Middle frontal gyrus (tissue), 1 donor: Measurements from ENCODE around the gene EDIL3.
"Not testable (repeated sequence)": the region's sequence is repeated elsewhere in the genome, so short reads cannot be mapped to it uniquely, and the experiment has no call there.

Experiments used
- DNase-seq: peaks from one replicate; pipeline ENCODE4 v3.0.0-alpha.2; 2015; ENCODE audit warnings: low spot score; ENCODE audit errors: extremely low spot score

Gene EDIL3

GRCh38 chr5:84378961-84379360 lies 5.7 kb downstream of the EDIL3 start:
- DNase-seq, result no peak

GRCh38 chr5:84378420-84378819 lies 6.3 kb downstream of the EDIL3 start:
- no peak for DNase-seq

GRCh38 chr5:84376346-84376745 lies 8.3 kb downstream of the EDIL3 start:
- no peak for DNase-seq

DNA sequence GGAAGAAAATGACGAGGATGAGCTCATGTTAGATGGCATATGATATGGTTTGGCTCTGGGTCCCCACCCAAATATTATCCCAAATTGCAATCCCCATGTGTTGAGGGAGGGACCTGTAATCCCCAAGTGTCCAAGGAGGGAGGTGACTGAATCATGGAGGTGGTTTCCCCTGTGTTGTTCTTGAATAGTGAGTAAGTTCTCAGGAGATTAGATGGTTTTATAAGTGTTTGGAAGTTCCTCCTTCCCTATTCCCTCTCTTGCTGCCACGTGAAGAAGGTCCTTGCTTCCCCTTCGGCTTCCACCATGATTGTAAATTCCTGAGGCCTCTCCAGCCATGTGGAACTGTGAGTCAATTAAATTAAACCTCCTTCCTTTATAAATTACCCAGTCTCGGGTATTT lies 10.1 kb downstream of the EDIL3 start:
- no peak for DNase-seq

GRCh38 chr5:84373506-84373905 lies 11.2 kb downstream of the EDIL3 start:
- DNase-seq, result no peak

- DNase-seq, result no peak
Measured at GRCh38 chr5:84372066-84372695, 12.5 kb downstream of the EDIL3 start.

DNA sequence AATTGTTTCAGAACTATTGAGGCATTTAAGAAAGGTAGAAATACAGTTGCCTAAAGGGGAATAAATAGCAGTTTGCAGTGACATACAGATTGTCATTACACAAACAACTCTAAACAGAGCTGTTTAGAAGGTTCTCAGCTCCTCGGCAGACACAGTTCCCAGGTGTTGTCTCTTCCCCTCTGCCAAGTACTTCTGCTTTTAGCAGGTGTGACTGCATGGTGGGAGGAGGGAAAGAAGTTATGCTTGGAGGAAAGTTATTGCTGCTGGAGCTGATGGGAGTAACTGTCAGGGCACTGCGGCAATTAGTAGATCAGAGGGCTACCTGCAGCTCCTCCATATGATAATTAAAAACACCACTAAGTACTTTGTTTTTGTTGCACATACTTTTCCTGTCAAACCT lies 14.5 kb downstream of the EDIL3 start:
- no peak for DNase-seq

- DNase-seq, result no peak
Measured at GRCh38 chr5:84364043-84364442, 20.6 kb downstream of the EDIL3 start.

GRCh38 chr5:84362061-84362720 lies 22.5 kb downstream of the EDIL3 start:
- DNase-seq, result no peak

DNA sequence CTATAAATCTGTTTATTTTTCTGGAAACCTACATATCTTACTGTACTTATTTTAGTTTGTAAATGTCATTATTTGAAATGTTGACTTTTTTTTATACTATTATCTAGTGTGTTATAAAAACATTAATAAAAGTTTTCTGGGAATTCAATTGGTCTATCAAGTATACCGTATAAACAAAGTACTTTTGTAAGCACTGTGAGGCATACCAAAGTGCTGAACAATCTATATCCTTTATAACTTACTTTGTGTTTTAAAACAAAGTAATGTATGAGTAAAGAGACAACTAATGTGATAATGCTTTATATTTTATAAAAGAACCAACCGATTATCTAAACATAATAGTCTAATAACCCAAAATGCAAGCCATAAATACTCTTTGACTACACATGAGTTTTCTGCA lies 23.1 kb downstream of the EDIL3 start:
- DNase-seq, result no peak

DNA sequence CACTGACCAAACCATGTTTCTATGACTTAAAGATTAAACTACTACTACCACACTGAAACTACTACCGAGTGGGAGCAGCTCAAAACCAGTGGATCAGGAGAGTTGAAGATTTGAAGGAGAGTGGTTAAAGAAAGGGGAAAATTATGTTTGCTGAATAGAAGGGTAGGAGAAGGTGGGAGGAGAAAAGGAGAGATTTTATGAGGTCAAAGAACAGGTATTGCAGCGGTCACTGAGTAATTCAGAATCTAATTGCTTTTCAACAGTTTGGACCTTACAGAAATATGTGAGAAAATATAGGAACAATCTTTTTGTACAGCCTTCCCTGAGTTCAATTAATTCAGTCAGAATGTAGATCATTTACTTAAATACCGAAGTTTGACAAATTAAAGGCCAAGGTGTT lies 24.6 kb downstream of the EDIL3 start:
- DNase-seq, result no peak

DNA sequence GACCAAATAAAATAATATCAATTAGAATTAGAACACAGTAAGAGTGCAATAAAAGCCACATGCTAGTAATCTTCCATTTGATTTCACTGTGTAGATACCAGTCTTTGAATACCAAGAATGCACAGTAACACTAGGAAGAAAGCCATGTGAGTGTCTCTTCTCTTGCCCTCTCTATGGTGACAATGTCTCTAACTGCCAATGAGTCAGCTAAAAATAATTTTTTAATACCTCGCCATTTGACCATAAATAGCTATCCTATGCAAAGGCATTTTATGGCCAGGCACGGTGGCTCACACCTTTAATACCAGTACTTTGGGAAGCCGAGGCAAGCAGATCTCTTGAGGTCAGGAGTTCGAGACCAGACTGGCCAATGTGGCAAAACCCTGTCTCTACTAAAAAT lies 30.6 kb downstream of the EDIL3 start:
- DNase-seq, result no peak

- DNase-seq, result no peak
Measured at GRCh38 chr5:84344788-84345187, 39.9 kb downstream of the EDIL3 start.

GRCh38 chr5:84343171-84343570 lies 41.5 kb downstream of the EDIL3 start:
- DNase-seq, result no peak

DNA sequence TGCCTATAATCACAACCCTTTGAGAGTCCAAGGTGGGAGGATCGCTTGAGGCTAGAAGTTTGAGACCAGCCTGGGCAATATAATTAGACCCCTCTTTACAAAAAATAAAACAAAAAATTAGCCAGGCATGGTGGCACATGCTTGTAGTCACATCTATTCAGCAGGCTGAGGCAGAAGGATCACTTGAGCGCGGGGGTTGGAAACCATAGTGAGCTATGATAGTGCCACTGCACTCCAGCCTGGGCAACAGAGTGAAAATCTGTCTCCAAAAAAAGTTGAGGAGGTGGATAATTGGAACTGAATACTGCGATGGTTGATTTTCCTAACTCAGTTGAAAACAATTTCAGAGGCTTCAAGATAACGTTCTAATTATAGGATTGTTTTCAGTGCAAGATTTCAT lies 52.6 kb downstream of the EDIL3 start:
- no peak for DNase-seq

- no peak for DNase-seq
Measured at GRCh38 chr5:84327591-84327990, 57.1 kb downstream of the EDIL3 start.

DNA sequence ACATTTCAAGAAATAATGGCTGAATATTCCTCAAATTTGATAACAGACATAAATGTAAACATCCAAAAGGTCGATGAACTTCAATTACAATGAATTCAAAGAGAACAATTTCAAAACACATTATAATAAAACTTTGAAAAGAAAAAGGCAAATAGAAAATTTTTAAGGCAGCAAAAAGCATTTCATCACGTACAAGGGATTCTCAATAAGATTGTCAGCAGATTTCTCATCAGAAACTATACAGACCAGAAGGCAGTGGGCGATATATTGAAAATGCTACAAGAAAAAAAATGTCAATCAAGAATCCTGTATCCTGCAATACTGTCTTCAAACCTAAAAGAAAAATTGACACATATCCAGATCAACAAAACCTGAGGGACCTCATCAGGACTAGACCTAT lies 62.0 kb downstream of the EDIL3 start:
- no peak for DNase-seq

GRCh38 chr5:84317826-84318225 lies 66.9 kb downstream of the EDIL3 start:
- not testable (repeated sequence) for DNase-seq

- not testable (repeated sequence) for DNase-seq
Measured at GRCh38 chr5:84312280-84312679, 72.4 kb downstream of the EDIL3 start.

DNA sequence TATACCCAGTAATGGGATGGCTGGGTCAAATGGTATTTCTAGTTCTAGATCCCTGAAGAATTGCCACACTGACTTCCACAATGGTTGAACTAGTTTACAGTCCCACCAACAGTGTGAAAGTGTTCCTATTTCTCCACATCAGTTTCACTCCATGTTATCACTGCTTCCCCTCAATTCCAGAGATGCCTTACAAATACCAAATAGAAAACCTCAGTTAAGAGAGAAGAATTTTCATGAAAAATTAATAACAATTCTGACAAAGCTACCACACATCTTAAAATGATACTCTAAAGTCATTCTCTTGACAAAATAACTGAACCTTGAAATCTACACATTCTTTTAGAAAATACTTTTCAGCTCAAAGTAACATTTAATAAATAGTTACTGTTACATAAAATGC lies 74.8 kb downstream of the EDIL3 start:
- not testable (repeated sequence) for DNase-seq

DNA sequence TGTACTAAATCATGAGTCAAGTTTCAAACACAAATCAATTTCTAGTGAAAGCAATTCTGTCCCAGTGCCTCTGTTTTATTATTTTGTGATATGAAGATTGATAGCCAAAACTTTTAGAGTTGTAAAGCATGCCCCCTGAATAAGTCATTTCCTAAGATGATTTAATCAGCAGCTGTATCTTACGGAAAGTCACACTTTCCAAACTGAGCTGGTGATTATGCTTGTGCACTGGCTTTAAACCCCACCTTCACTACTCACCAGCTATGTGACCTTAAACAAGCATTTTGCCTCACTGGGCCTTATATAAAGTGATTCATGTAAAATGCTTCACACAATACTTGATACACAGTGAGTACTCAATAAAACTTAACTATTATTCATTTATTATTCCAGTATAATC lies 78.1 kb downstream of the EDIL3 start:
- no peak for DNase-seq

- DNase-seq, result no peak
Measured at GRCh38 chr5:84304599-84304998, 80.1 kb downstream of the EDIL3 start.

- DNase-seq, result no peak
Measured at GRCh38 chr5:84303315-84303714, 81.4 kb downstream of the EDIL3 start.
